KMS-11 (cell line): ENCODE results near the gene PDCD1LG2.

ENCODE experiments used
- H2AFZ ChIP-seq: fragments of 200-600 bp; sonication (generic); 2 replicates; pipeline ENCODE4 v1.6.1; 2016; ENCODE audit warnings: antibody characterized with exemption, mixed run types, low read depth
- H3K27ac ChIP-seq: fragments of 200-600 bp; sonication (generic); 2 replicates; pipeline ENCODE4 v1.6.1; 2016; ENCODE audit warnings: mild to moderate bottlenecking, mixed run types
- H3K27me3 ChIP-seq: fragments of 200-600 bp; sonication (generic); 2 replicates; pipeline ENCODE4 v1.6.1; 2017; ENCODE audit warnings: mild to moderate bottlenecking, low read depth, mixed run types, moderate library complexity; ENCODE audit not compliant: insufficient read depth
- H3K36me3 ChIP-seq: fragments of 200-600 bp; sonication (generic); 2 replicates; pipeline ENCODE4 v1.6.1; 2017; ENCODE audit warnings: mild to moderate bottlenecking, mixed run types; ENCODE audit not compliant: insufficient read depth
- H3K4me1 ChIP-seq: fragments of 200-600 bp; sonication (generic); 2 replicates; pipeline ENCODE4 v1.6.1; 2016; ENCODE audit warnings: mild to moderate bottlenecking, low read depth, mixed run types; ENCODE audit not compliant: poor library complexity, severe bottlenecking
- H3K4me2 ChIP-seq: fragments of 200-600 bp; sonication (generic); 2 replicates; pipeline ENCODE4 v1.7.0; 2016; ENCODE audit warnings: mild to moderate bottlenecking, mixed run types
- H3K4me3 ChIP-seq: fragments of 200-600 bp; sonication (generic); IDR thresholded peaks from 2 replicates; pipeline ENCODE4 v1.6.1; 2017; ENCODE audit warnings: low read depth, low read length, mixed read lengths; ENCODE audit not compliant: insufficient read depth
- H3K79me2 ChIP-seq: fragments of 200-600 bp; sonication (generic); 2 replicates; pipeline ENCODE4 v1.6.1; 2016; ENCODE audit warnings: low read depth, mixed run types; ENCODE audit not compliant: insufficient read depth
- H3K9ac ChIP-seq: fragments of 200-600 bp; sonication (generic); 2 replicates; pipeline ENCODE4 v1.6.1; 2016; ENCODE audit warnings: mild to moderate bottlenecking, mixed run types
- H4K20me1 ChIP-seq: fragments of 200-600 bp; sonication (generic); 2 replicates; pipeline ENCODE4 v1.6.1; 2016; ENCODE audit warnings: mild to moderate bottlenecking, mixed run types; ENCODE audit not compliant: insufficient read depth
- TF ChIP-seq, protein P1 (sequence below): fragments of 200-600 bp; sonication (generic); conservative IDR thresholded peaks from 2 replicates; pipeline ENCODE4 v1.6.1; 2017; ENCODE audit warnings: low read depth, mild to moderate bottlenecking, antibody characterized with exemption, low read length, moderate library complexity, mixed read lengths

Gene PDCD1LG2

GRCh38 chr9:5512658-5513452 is 2.5 kb downstream of the PDCD1LG2 start:
- no peaks in the 10 kb centered on the region for H3K36me3 ChIP-seq
- peaks cover 41% of the 10 kb centered on the region for H3K4me1 ChIP-seq
- no peaks in the 10 kb centered on the region for H3K27me3 ChIP-seq
- no peak overlapping the region for H3K27ac ChIP-seq
- no peak overlapping the region for H3K4me3 ChIP-seq
- H3K79me2 ChIP-seq: no peaks in the 10 kb centered on the region
- H3K4me2 ChIP-seq: no peak overlapping the region
- no peaks in the 10 kb centered on the region for H4K20me1 ChIP-seq
- TF ChIP-seq, protein P1, sequence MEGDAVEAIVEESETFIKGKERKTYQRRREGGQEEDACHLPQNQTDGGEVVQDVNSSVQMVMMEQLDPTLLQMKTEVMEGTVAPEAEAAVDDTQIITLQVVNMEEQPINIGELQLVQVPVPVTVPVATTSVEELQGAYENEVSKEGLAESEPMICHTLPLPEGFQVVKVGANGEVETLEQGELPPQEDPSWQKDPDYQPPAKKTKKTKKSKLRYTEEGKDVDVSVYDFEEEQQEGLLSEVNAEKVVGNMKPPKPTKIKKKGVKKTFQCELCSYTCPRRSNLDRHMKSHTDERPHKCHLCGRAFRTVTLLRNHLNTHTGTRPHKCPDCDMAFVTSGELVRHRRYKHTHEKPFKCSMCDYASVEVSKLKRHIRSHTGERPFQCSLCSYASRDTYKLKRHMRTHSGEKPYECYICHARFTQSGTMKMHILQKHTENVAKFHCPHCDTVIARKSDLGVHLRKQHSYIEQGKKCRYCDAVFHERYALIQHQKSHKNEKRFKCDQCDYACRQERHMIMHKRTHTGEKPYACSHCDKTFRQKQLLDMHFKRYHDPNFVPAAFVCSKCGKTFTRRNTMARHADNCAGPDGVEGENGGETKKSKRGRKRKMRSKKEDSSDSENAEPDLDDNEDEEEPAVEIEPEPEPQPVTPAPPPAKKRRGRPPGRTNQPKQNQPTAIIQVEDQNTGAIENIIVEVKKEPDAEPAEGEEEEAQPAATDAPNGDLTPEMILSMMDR: no peak
- H2AFZ ChIP-seq: no peak overlapping the region
- no peak overlapping the region for H3K9ac ChIP-seq

DNA sequence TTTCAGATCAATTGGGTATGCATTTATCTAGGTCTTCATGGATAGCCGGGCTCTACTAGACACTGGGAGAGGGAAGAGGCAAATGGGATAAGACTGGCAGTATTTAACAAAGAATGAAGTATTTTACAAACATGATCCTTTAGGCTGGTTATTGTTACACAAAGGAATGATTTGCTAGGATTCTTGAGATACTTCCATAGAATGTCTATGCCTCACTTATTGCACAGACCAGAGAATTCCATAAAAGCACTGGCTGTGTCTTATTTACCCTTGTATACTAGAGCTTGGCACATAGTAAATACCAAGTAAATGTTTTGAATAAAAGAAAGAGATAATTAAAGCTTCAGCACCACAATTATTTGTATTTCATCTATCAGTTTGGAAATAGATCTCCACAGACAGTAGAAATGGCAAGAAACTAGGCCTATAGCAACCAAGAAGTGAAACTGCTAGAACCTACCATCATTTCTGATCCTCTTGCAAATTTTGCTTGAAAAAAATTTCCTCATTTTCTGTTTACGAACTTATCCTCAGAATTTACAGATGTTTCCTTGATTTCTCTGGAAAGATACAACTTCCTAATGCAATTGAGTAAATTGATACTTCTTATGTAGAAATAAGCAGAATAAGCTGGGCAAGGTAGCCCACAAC is 3.8 kb downstream of the PDCD1LG2 start:
- TF ChIP-seq, protein P1: no peak
- Histone ChIP-seq H3K9ac (no peak overlapping the region), H3K36me3 (no peaks in the 10 kb centered on the region), H3K79me2 (no peaks in the 10 kb centered on the region), H3K4me2 (0 out of 2 replicates have a peak overlapping the region, but pooled peaks have one; percentile 15), H2AFZ (no peak overlapping the region), H3K4me1 (peaks cover 41% of the 10 kb centered on the region), H3K27ac (no peak overlapping the region), H3K4me3 (no peak overlapping the region), H3K27me3 (no peaks in the 10 kb centered on the region), H4K20me1 (no peaks in the 10 kb centered on the region)

DNA sequence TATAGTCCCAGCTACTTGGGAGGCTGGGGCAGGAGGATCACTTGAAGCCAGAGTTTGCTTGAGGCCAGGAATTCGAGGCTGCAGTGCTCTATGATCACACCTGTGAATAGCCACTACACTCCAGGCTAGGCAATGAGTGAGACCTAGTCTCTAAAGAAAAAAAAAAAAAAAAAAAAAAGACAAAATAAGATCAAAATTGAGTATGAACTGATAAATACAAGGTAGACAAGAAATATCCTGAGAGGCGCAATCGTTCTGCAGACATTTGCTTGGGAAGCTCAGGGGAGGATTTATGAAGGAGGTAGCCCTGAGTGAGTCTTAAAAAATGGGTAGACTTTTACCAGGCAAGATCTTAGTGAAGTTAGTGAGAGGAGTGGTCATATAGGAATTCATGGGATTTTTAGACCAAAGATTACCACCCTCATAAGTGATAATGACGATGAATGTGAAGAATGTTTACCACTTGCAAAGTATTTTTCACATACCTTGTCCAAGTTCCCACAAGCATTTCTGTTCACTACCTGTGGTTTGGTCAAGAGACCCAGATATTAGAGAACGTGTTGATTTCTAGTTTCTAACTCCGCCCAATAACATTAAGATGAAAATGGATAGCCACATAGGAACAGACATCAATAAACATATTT is 4.4 kb downstream of the PDCD1LG2 start:
- no peak overlapping the region for H2AFZ ChIP-seq
- H3K27ac ChIP-seq: no peak overlapping the region
- peaks cover 40% of the 10 kb centered on the region for H3K4me1 ChIP-seq
- H4K20me1 ChIP-seq: no peaks in the 10 kb centered on the region
- H3K27me3 ChIP-seq: no peaks in the 10 kb centered on the region
- H3K79me2 ChIP-seq: no peaks in the 10 kb centered on the region
- TF ChIP-seq, protein P1: no peak
- H3K4me2 ChIP-seq: peak overlapping the region; percentile 15; the same call in 1 of the 2 replicates
- no peak overlapping the region for H3K9ac ChIP-seq
- no peak overlapping the region for H3K4me3 ChIP-seq
- no peaks in the 10 kb centered on the region for H3K36me3 ChIP-seq

- Histone ChIP-seq H3K27me3 (no peaks in the 10 kb centered on the region), H3K4me3 (no peak overlapping the region), H2AFZ (no peak overlapping the region), H3K4me1 (peaks cover 34% of the 10 kb centered on the region), H3K9ac (no peak overlapping the region), H3K36me3 (no peaks in the 10 kb centered on the region), H3K27ac (no peak overlapping the region), H4K20me1 (no peaks in the 10 kb centered on the region), H3K4me2 (peak overlapping the region; percentile 15; the same call in 1 of the 2 replicates), H3K79me2 (no peaks in the 10 kb centered on the region)
- TF ChIP-seq, protein P1: no peak
Observed at GRCh38 chr9:5515261-5515650, 4.9 kb downstream of the PDCD1LG2 start.
